Testis (tissue), 2 donors: ENCODE data around the gene CPSF7.

Experiments used
- POLR2A ChIP-seq: fragments of 450-650 bp; IDR thresholded peaks from one replicate; pipeline ENCODE4 v1.6.1; 2017; ENCODE audit warnings: antibody characterized with exemption, mild to moderate bottlenecking, moderate library complexity
- TF ChIP-seq, protein P1 (sequence below), 3 experiments: fragments of 450-650 bp in 2 of 3; fragments of 200-600 bp in 1 of 3; sonication (generic) in 1 of 3; IDR thresholded peaks; one replicate each; pipeline ENCODE4 v1.5.1; 2016 to 2019; ENCODE audit warnings: antibody characterized with exemption in 3 of 3, mild to moderate bottlenecking in 2 of 3, moderate library complexity in 1 of 3

DNA sequence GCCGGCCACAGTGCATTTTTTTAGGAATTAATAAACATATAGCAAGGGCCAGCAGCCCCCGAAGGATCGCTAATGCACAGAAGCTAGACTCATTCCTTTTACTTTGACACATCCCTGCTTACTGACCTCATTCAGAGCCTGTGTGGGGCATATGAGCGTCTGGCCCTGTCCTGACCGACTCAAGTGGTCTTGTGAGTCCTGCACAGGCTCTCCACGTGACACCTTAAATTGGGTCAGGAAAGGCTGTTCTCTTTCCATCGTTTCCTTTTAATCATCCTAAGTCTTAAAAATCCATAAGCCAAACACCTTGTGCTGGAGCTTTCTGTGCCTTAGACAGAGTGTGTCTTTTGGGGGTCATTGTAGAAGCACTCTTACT lies 18.8 kb upstream of the CPSF7 start:
- no peak for TF ChIP-seq POLR2A
- TF ChIP-seq, protein P1, sequence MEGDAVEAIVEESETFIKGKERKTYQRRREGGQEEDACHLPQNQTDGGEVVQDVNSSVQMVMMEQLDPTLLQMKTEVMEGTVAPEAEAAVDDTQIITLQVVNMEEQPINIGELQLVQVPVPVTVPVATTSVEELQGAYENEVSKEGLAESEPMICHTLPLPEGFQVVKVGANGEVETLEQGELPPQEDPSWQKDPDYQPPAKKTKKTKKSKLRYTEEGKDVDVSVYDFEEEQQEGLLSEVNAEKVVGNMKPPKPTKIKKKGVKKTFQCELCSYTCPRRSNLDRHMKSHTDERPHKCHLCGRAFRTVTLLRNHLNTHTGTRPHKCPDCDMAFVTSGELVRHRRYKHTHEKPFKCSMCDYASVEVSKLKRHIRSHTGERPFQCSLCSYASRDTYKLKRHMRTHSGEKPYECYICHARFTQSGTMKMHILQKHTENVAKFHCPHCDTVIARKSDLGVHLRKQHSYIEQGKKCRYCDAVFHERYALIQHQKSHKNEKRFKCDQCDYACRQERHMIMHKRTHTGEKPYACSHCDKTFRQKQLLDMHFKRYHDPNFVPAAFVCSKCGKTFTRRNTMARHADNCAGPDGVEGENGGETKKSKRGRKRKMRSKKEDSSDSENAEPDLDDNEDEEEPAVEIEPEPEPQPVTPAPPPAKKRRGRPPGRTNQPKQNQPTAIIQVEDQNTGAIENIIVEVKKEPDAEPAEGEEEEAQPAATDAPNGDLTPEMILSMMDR (IDR thresholded peaks at IDR 0.05) = no peak
